Prostate gland (tissue), 2 donors: ENCODE measurements around the gene SBF1. TPM values are rescaled to one million over a fixed set of nuclear protein-coding genes. Genes with fewer than 3 reads are reported as not detected.
A peak's percentile ranks its signal among the peaks of the same experiment; 100 is the strongest.

ENCODE experiments used
- DNase-seq: peaks from one replicate; pipeline ENCODE4 v3.0.0-alpha.2; 2019; ENCODE audit warnings: low spot score
- H3K27ac ChIP-seq, 2 donors: fragments of 200-600 bp; sonication (generic); 2 replicates each; pipeline ENCODE4 v1.5.1; 2017 to 2019
- H3K27me3 ChIP-seq: fragments of 200-600 bp; sonication (generic); replicated peaks from 2 replicates; pipeline ENCODE4 v1.5.1; 2019; ENCODE audit not compliant: insufficient read depth
- H3K36me3 ChIP-seq, 2 donors: fragments of 200-600 bp; sonication (generic); 1 replicate in 1 of 2; 2 replicates in 1 of 2; pipeline versions ENCODE4 v1.5.1 to v1.8.1; 2017 to 2019
- H3K4me1 ChIP-seq: fragments of 200-600 bp; sonication (generic); replicated peaks from 2 replicates; pipeline ENCODE4 v1.5.1; 2019
- H3K4me3 ChIP-seq, 2 donors: fragments of 200-600 bp; sonication (generic); 2 replicates each; pipeline ENCODE4 v1.5.1; 2017 to 2019
- H3K9me3 ChIP-seq: fragments of 200-600 bp; sonication (generic); 2 replicates; pipeline ENCODE4 v1.5.1; 2017
- CTCF ChIP-seq, 4 experiments: fragments of 200-600 bp in 2 of 4; fragments of 450-650 bp in 2 of 4; sonication (generic) in 2 of 4; IDR thresholded peaks; 1 replicate in 3 of 4; 2 replicates in 1 of 4; pipeline ENCODE4 v1.5.1; 2016 to 2019; ENCODE audit warnings: antibody characterized with exemption in 4 of 4, mild to moderate bottlenecking in 2 of 4, moderate library complexity in 2 of 4
- POLR2A ChIP-seq: fragments of 450-650 bp; IDR thresholded peaks from one replicate; pipeline ENCODE4 v1.6.1; 2016; ENCODE audit warnings: antibody characterized with exemption, mild to moderate bottlenecking
- POLR2AphosphoS5 ChIP-seq: sonication (generic); formaldehyde crosslinking; IDR thresholded peaks from one replicate; pipeline ENCODE4 v1.6.1; 2017; ENCODE audit warnings: antibody characterized with exemption
- WGBS: methylation state at CpG from one replicate; pipeline ENCODE4 v1.1.5; 2018; 5-methylcytosine and 5-hydroxymethylcytosine counted together
- intact Hi-C: fragments of 100-400 bp; cut with DNase I; formaldehyde crosslinking; loops from one replicate; pipeline ENCODE4 v1.14.2; 2022
- total RNA-seq, 2 donors: library from RNA; depleted of rRNA; stranded (reverse); fragments of >200 nt; gene quantifications; one replicate each; pipeline ENCODE4 v1.1.0, GENCODE V29; 2016

Gene SBF1
- total RNA-seq, 2 donors from 2014 or later, result 44.9 to 144 TPM

DNA sequence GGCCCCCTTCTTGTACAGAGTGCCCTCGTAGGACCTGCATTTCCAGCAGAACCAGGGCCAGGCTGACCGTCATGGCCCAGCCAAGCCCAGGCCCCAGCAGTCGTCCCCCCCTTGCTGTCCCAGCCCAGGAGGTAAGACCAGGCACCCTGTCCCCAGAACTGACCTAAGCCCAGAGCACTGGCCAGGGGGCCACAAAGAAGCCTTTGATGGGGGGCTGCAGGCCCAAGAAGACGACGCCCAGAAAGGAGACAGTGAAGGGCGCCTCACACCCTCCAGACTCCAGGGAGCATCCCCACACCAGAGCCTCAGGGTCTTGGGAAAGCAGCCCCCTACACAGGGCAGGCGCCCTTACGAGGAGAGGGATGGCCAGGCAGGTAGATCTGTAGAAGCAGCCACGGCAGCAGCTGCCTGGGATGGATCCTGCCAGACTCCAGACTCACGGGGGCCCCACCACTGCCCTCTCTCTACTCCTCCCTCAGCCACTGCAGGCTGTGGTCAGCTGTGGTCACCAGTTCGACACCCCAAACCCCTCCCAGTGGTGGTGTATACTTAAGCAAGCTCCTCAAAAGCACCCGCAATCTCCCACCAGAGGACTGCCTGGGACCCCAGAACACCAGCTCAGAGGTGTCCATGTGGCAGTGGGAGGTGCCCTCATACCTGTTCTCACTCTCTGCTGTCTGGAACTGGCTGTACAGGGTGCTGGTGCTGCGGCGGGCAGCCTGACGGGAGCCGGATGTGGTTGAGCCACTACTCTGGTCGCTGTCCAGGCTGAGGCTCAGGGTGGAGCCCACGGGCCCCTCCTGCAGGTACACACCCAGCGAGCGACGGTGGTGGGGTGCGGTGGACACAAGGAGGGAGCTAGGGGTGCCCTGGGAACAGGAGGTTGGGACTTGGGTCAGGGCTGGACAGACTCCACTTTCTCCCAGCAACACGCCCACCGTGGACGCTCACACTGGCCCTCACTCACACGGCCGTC is 27.0 kb downstream of the SBF1 start:
- Histone ChIP-seq H3K4me1 (peaks cover 2% of the 10 kb centered on the region), H3K36me3 (peaks cover 0 to 7% of the 10 kb centered on the region in 2 donors), H3K9me3 (no peaks in the 10 kb centered on the region), H3K4me3 (no peak overlapping the region), H3K27me3 (no peaks in the 10 kb centered on the region), H3K27ac (peak overlapping the region in 1 of 2 donors; percentile 57)
- intact Hi-C loops, result no loop called here
- DNase-seq, result no peak
- TF ChIP-seq POLR2AphosphoS5, result peak; percentile 8
- TF ChIP-seq POLR2A, result no peak
- WGBS, result 84% methylated on average over 24 of the region's 27 CpGs

- Histone ChIP-seq H3K4me1 (peaks cover 2% of the 10 kb centered on the region), H3K4me3 (no peak overlapping the region), H3K36me3 (peaks cover 0 to 7% of the 10 kb centered on the region in 2 donors), H3K9me3 (no peaks in the 10 kb centered on the region), H3K27me3 (no peaks in the 10 kb centered on the region), H3K27ac (peak overlapping the region in 1 of 2 donors; percentile 57)
- intact Hi-C loops, result no loop called here
- no peak for TF ChIP-seq POLR2A
- TF ChIP-seq CTCF (IDR thresholded peaks at IDR 0.05), result no peak
- no peak for TF ChIP-seq POLR2AphosphoS5
- DNase-seq, result no peak
- WGBS, result 71% methylated on average over 51 of the region's 54 CpGs
These were observed 27.9 kb downstream of the SBF1 start for GRCh38 chr22:50446708-50447575.

- no peaks in the 10 kb centered on the region for H3K9me3 ChIP-seq
- 83% methylated on average over 17 of the region's 17 CpGs for WGBS
- H3K36me3 ChIP-seq, result peaks cover 0 to 7% of the 10 kb centered on the region in 2 donors
- intact Hi-C loops, result no loop called here
- H3K27ac ChIP-seq, result peak overlapping the region in 1 of 2 donors; percentile 57
- TF ChIP-seq CTCF (IDR thresholded peaks at IDR 0.05) (no peak), POLR2A (no peak), POLR2AphosphoS5 (no peak)
- peaks cover 2% of the 10 kb centered on the region for H3K4me1 ChIP-seq
- no peak overlapping the region for H3K4me3 ChIP-seq
- DNase-seq, result no peak
- H3K27me3 ChIP-seq, result no peaks in the 10 kb centered on the region
These were observed 28.7 kb downstream of the SBF1 start for GRCh38 chr22:50445880-50446707.

GRCh38 chr22:50445071-50445879 is 29.6 kb downstream of the SBF1 start:
- DNase-seq, result no peak
- intact Hi-C loops, result no loop called here
- WGBS, result 62% methylated on average over 30 of the region's 30 CpGs
- no peak overlapping the region for H3K27ac ChIP-seq
- H3K9me3 ChIP-seq, result no peaks in the 10 kb centered on the region
- H3K4me1 ChIP-seq, result peaks cover 2% of the 10 kb centered on the region
- no peaks in the 10 kb centered on the region for H3K27me3 ChIP-seq
- no peak for TF ChIP-seq CTCF (IDR thresholded peaks at IDR 0.05)
- H3K36me3 ChIP-seq, result peaks cover 0 to 14% of the 10 kb centered on the region in 2 donors
- no peak overlapping the region for H3K4me3 ChIP-seq
